ENCODE measurements around the gene USP25.

DNA sequence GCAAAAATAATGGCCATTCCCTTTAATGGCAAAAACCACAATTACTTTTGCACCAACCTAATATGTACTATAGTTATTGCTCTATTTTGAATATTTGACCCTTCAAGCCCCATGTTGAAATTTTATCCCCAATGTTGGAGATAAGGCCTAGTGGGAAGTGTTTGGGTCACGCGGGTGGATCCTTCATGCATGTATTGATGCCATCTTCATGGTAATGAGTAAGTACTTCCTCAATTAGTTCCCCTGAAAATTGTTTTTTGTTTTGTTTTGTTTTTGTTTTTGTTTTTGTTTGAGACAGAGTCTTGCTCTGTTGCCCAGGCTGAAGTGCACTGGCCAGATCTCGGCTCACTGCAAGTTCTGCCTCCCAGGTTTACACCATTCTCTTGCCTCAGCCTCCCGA is 9.8 kb upstream of the USP25 start:
- TF ChIP-seq, protein P1, sequence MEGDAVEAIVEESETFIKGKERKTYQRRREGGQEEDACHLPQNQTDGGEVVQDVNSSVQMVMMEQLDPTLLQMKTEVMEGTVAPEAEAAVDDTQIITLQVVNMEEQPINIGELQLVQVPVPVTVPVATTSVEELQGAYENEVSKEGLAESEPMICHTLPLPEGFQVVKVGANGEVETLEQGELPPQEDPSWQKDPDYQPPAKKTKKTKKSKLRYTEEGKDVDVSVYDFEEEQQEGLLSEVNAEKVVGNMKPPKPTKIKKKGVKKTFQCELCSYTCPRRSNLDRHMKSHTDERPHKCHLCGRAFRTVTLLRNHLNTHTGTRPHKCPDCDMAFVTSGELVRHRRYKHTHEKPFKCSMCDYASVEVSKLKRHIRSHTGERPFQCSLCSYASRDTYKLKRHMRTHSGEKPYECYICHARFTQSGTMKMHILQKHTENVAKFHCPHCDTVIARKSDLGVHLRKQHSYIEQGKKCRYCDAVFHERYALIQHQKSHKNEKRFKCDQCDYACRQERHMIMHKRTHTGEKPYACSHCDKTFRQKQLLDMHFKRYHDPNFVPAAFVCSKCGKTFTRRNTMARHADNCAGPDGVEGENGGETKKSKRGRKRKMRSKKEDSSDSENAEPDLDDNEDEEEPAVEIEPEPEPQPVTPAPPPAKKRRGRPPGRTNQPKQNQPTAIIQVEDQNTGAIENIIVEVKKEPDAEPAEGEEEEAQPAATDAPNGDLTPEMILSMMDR (IDR thresholded peaks at IDR 0.05; ENCODE audit: low read depth, low read length, poor library complexity, severe bottlenecking) = no peak
- no peak for TF ChIP-seq EZH2phosphoT487 (IDR thresholded peaks at IDR 0.05; ENCODE audit: borderline replicate concordance, low read length)

Data from DOHH2 (cell line).